K562 (cell line): ENCODE data around the gene TPRG1L. TPM values are rescaled to one million over a fixed set of nuclear protein-coding genes. Genes with fewer than 3 reads are reported as not detected.
A peak's percentile ranks its signal among the peaks of the same experiment; 100 is the strongest.

Source experiments
- ATAC-seq: fragments of 200-7000 bp; cut with Tn5 transposase; 3 replicates; pipeline ENCODE4 v1.9.1; 2020; ENCODE audit warnings: moderate library complexity
- BruUV-seq: library from RNA; stranded (reverse); fragments of 400-500 nt; replicated peaks from 2 replicates; lab custom pipeline; 2021; lab: Mats Ljungman, UMichigan
- CTCF ChIA-PET: fragments of 300-600 bp; formaldehyde crosslinking; extraction: SDS; loops from one replicate; lab custom pipeline; 2021; ENCODE audit warnings: low intra/inter-chr PET ratio; lab: Yijun Ruan, JAX
- POLR2A ChIA-PET: fragments of 300-600, 350-650 bp; sonication (Branson Sonifier 250); formaldehyde crosslinking; extraction: SDS; loops from one replicate; lab custom pipeline; 2021; ENCODE audit warnings: antibody characterized with exemption, inconsistent platforms; lab: Yijun Ruan, JAX
- DNase-seq, 4 experiments: peaks; one replicate each; pipeline versions ENCODE4 v3.0.0 to v3.0.0-alpha.2; 2011 to 2018; ENCODE audit warnings: low spot score in 3 of 4, mixed read lengths in 3 of 4; ENCODE audit errors: extremely low read depth in 1 of 4
- FAIRE-seq: peaks from 2 replicates; lab custom pipeline; 2011; peaks lifted over from hg19 to GRCh38; lab: Jason Lieb, UNC
- H2AFZ ChIP-seq: 2 replicates; pipeline ENCODE4 v1.6.0; 2011; ENCODE audit warnings: low read depth, low read length, control low read depth, inconsistent platforms
- H3K27ac ChIP-seq: fragments of 200-600 bp; 3 replicates; pipeline ENCODE4 v1.8.0; 2011; ENCODE audit warnings: low read depth, mild to moderate bottlenecking, control low read depth, inconsistent platforms, low read length, moderate library complexity, mixed read lengths; ENCODE audit errors: extremely low read depth
- H3K27me3 ChIP-seq, 2 experiments: fragments of 300-600 bp in 1 of 2; 2 replicates in 1 of 2; 3 replicates in 1 of 2; pipeline versions ENCODE4 v1.6.0 to v1.8.0; 2011; ENCODE audit warnings: inconsistent platforms in 2 of 2, low read length in 2 of 2, mild to moderate bottlenecking in 1 of 2, mixed read lengths in 1 of 2, moderate library complexity in 1 of 2; ENCODE audit not compliant: control insufficient read depth in 2 of 2, insufficient read depth in 2 of 2
- H3K36me3 ChIP-seq: fragments of 300-600 bp; 3 replicates; pipeline ENCODE4 v1.8.0; 2011; ENCODE audit warnings: mild to moderate bottlenecking, low read length, inconsistent platforms; ENCODE audit not compliant: control insufficient read depth, insufficient read depth
- H3K4me1 ChIP-seq, 2 experiments: fragments of 200-600 bp in 1 of 2; replicated peaks in 1 of 2; 2 replicates in 1 of 2; 3 replicates in 1 of 2; pipeline versions ENCODE4 v1.5.1 to v1.8.0; 2011; ENCODE audit warnings: inconsistent platforms in 2 of 2, low read length in 2 of 2, mild to moderate bottlenecking in 1 of 2, mixed read lengths in 1 of 2, moderate library complexity in 1 of 2; ENCODE audit not compliant: control insufficient read depth in 2 of 2, insufficient read depth in 2 of 2
- H3K4me2 ChIP-seq: 2 replicates; pipeline ENCODE4 v1.6.1; 2011; ENCODE audit warnings: low read length, control low read depth, inconsistent platforms, mixed read lengths; ENCODE audit not compliant: insufficient read depth
- H3K4me3 ChIP-seq: fragments of 200-600 bp; sonication (generic), shearing (Covaris generic); 2 replicates; pipeline ENCODE4 v1.5.1; 2016; ENCODE audit warnings: control low read depth, inconsistent platforms
- H3K79me2 ChIP-seq: fragments of 200-600 bp; 3 replicates; pipeline ENCODE4 v1.8.0; 2011; ENCODE audit warnings: low read length, inconsistent platforms; ENCODE audit not compliant: control insufficient read depth, insufficient read depth
- H3K9ac ChIP-seq, 2 experiments: 2 replicates each; pipeline versions ENCODE4 v1.6.0 to v1.6.1; 2011; ENCODE audit warnings: low read depth in 2 of 2, low read length in 2 of 2, control low read depth in 1 of 2, inconsistent platforms in 1 of 2, mild to moderate bottlenecking in 1 of 2, mixed read lengths in 1 of 2; ENCODE audit not compliant: insufficient read depth in 1 of 2
- H3K9me1 ChIP-seq: one replicate; pipeline ENCODE4 v1.6.0; 2011; ENCODE audit warnings: inconsistent platforms, mild to moderate bottlenecking, low read length, moderate library complexity; ENCODE audit not compliant: control insufficient read depth, insufficient read depth
- H3K9me3 ChIP-seq: replicated peaks from 2 replicates; pipeline ENCODE4 v1.5.1; 2011; ENCODE audit warnings: low read depth, low read length, inconsistent platforms; ENCODE audit not compliant: control insufficient read depth, insufficient read depth
- H4K20me1 ChIP-seq: replicated peaks from 2 replicates; pipeline ENCODE4 v1.6.1; 2011; ENCODE audit warnings: low read length, inconsistent platforms, mixed read lengths; ENCODE audit not compliant: control insufficient read depth, insufficient read depth
- E2F3 ChIP-seq: fragments of 250-450 bp; sonication (Bioruptor Pico); IDR thresholded peaks from 2 replicates; pipeline ENCODE4 v1.4.0; 2020; ENCODE audit warnings: mild to moderate bottlenecking
- NFXL1 ChIP-seq: fragments of 450-650 bp; formaldehyde crosslinking; IDR thresholded peaks from 2 replicates; pipeline ENCODE4 v1.4.0; 2021; ENCODE audit warnings: mild to moderate bottlenecking
- PHF8 ChIP-seq: fragments of 200-600 bp; sonication (generic); IDR thresholded peaks from 2 replicates; pipeline ENCODE4 v1.6.1; 2012; ENCODE audit warnings: mixed run types, mild to moderate bottlenecking, inconsistent platforms, low read length, moderate library complexity, borderline replicate concordance
- PYGO2 ChIP-seq: fragments of 450-650 bp; IDR thresholded peaks from 2 replicates; pipeline ENCODE4 v1.6.1; 2016; ENCODE audit warnings: mild to moderate bottlenecking, missing genetic modification characterization, moderate library complexity, missing compliant biosample characterization
- SIRT6 ChIP-seq: IDR thresholded peaks from one replicate; pipeline ENCODE4 v1.6.1; 2012; ENCODE audit warnings: low read depth, mild to moderate bottlenecking, control low read depth, inconsistent platforms, low read length, moderate library complexity
- TFE3 ChIP-seq: fragments of 450-650 bp; formaldehyde crosslinking; IDR thresholded peaks from 2 replicates; pipeline ENCODE4 v1.4.0; 2020; ENCODE audit warnings: mild to moderate bottlenecking, mixed read lengths
- WGBS: fragments of 100-300 bp; shearing (Covaris generic); methylation state at CpG from one replicate; pipeline ENCODE4 v1.1.6; 2016; ENCODE audit warnings: low coverage, mixed read lengths; ENCODE audit not compliant: insufficient coverage; ENCODE audit errors: missing lambda C conversion rate; 5-methylcytosine and 5-hydroxymethylcytosine counted together
- in situ Hi-C: fragments of 300-500 bp; cut with MboI; formaldehyde crosslinking; loops from 4 replicates; pipeline ENCODE4 v1.15.0; 2018; ENCODE audit warnings: inconsistent platforms, mixed read lengths
- intact Hi-C: fragments of 100-400 bp; cut with micrococcal nuclease; formaldehyde crosslinking; loops from 2 replicates; pipeline ENCODE4 v1.14.2; 2022
- polyA plus RNA-seq, 8 experiments: library from polyadenylated mRNA; depleted of rRNA in 4 of 8; stranded (reverse) in 5 of 8; unstranded in 3 of 8; fragments of >200 nt; fragmentation: Nextera tagmentation in 2 of 8; fragmentation: Illumina TruSeq in 1 of 8; extraction: Ambion mirVana in 2 of 8; extraction: Trizol in 1 of 8; gene quantifications; 2 replicates each; pipeline versions ENCODE4 v1.2.1 to v1.2.3, GENCODE V29; 2011 to 2014; ENCODE audit warnings: inconsistent platforms in 1 of 8, missing spikeins in 1 of 8
- total RNA-seq, 7 experiments: library from RNA; depleted of rRNA in 6 of 7; stranded (reverse); fragments of >200 nt in 6 of 7; fragmentation: Illumina TruSeq in 2 of 7; extraction: Trizol in 2 of 7; gene quantifications; 2 replicates each; pipeline versions ENCODE4 v1.2.1 to v1.2.3, GENCODE V29; 2011 to 2021; ENCODE audit warnings: low replicate concordance in 1 of 7
- TF ChIP-seq, protein P1 (sequence below): sonication (generic); formaldehyde crosslinking; IDR thresholded peaks from 2 replicates; pipeline ENCODE4 v1.8.1; 2023; ENCODE audit warnings: mild to moderate bottlenecking, missing genetic modification reagents

TPRG1L gene
- total and polyA plus RNA-seq, 9 of the 15 experiments (the other 6 are each of a cell fraction or from before 2014, with no cell fraction given), result 1.6 to 11.0 (median 6.2) TPM

- DNase-seq, result no peak
- in situ Hi-C loops (no loop called here), intact Hi-C loops (no loop called here)
- no peak overlapping the region for H3K9ac ChIP-seq
- no peak overlapping the region for H3K27ac ChIP-seq
- H3K4me3 ChIP-seq, result no peak overlapping the region
- 33% methylated on average over 13 of the region's 15 CpGs for WGBS
- peak; percentile 16; the same call in 2 of the 3 replicates for ATAC-seq
- no peaks in the 10 kb centered on the region; the same call in 1 of the 2 replicates for H3K9me3 ChIP-seq
- no peaks in the 10 kb centered on the region for H3K79me2 ChIP-seq
- H3K36me3 ChIP-seq, result no peaks in the 10 kb centered on the region
- peak overlapping the region; percentile 5; the same call in 1 of the 2 replicates for H3K4me2 ChIP-seq
- CTCF ChIA-PET, result no interaction called here
- peaks cover 9 to 21% of the 10 kb centered on the region in 2 experiments; a peak in 4 of 5 replicates for H3K27me3 ChIP-seq
- H3K9me1 ChIP-seq, result no peaks in the 10 kb centered on the region
- POLR2A ChIA-PET, result interaction anchor here (0.6 kb wide), 1 partner anchor 33 kb away, joined by 4 read pairs; no protein-coding TSS in a partner anchor
- no peak for FAIRE-seq
- no TSS peak for BruUV-seq
- 0 out of 2 replicates have a peak, but pooled peaks cover 7% of the 10 kb centered on the region for H4K20me1 ChIP-seq
- H3K4me1 ChIP-seq, result peaks cover 0 to 8% of the 10 kb centered on the region in 2 experiments; a peak in 3 of 5 replicates
- no peak overlapping the region for H2AFZ ChIP-seq
- TF ChIP-seq, protein P1, sequence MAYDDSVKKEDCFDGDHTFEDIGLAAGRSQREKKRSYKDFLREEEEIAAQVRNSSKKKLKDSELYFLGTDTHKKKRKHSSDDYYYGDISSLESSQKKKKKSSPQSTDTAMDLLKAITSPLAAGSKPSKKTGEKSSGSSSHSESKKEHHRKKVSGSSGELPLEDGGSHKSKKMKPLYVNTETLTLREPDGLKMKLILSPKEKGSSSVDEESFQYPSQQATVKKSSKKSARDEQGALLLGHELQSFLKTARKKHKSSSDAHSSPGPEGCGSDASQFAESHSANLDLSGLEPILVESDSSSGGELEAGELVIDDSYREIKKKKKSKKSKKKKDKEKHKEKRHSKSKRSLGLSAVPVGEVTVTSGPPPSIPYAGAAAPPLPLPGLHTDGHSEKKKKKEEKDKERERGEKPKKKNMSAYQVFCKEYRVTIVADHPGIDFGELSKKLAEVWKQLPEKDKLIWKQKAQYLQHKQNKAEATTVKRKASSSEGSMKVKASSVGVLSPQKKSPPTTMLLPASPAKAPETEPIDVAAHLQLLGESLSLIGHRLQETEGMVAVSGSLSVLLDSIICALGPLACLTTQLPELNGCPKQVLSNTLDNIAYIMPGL (CRISPR knock-in tag), result no peak
- TF ChIP-seq TFE3 (CRISPR knock-in tag) (no peak), PHF8 (no peak), NFXL1 (no peak), SIRT6 (no peak), E2F3 (CRISPR knock-in tag) (no peak), PYGO2 (no peak)
These were observed 48.8 kb upstream of the TPRG1L start for GRCh38 chr1:3575993-3576392.
